NCI-H1417 (cell line): ENCODE results near the gene ETDC.

Source experiments
- DNase-seq, 3 experiments: peaks; one replicate each; lab custom pipeline; 2025; lab: John Stamatoyannopoulos, UW

The ETDC gene

GRCh38 chrX:135346975-135347374 is 37.7 kb downstream of the ETDC start:
- DNase-seq: no peak

GRCh38 chrX:135347381-135348016 is 38.2 kb downstream of the ETDC start:
- DNase-seq: no peak

GRCh38 chrX:135354288-135354687 is 45.0 kb downstream of the ETDC start:
- DNase-seq: no peak
